Neuron (in vitro differentiated cells): ENCODE measurements around the gene PRR33.

ENCODE experiments used
- H2AFZ ChIP-seq: one replicate; pipeline ENCODE4 v1.6.1; 2013; ENCODE audit warnings: low read depth, mild to moderate bottlenecking, inconsistent platforms, low read length, moderate library complexity
- H3K27me3 ChIP-seq: one replicate; pipeline ENCODE4 v1.6.1; 2013; ENCODE audit warnings: low read length; ENCODE audit not compliant: insufficient read depth
- H3K36me3 ChIP-seq: one replicate; pipeline ENCODE4 v1.6.1; 2013; ENCODE audit warnings: low read length; ENCODE audit not compliant: insufficient read depth
- H3K4me1 ChIP-seq: one replicate; pipeline ENCODE4 v1.6.1; 2013; ENCODE audit warnings: low read length; ENCODE audit not compliant: insufficient read depth
- H3K4me3 ChIP-seq: 2 replicates; pipeline ENCODE4 v1.5.1; 2013; ENCODE audit warnings: mild to moderate bottlenecking, low read length, moderate library complexity
- H3K9me3 ChIP-seq: one replicate; pipeline ENCODE4 v1.6.1; 2013; ENCODE audit warnings: low read length

The PRR33 gene

GRCh38 chr11:1858154-1858553 lies 33.5 kb downstream of the PRR33 start:
- H3K27me3 ChIP-seq: no peaks in the 10 kb centered on the region

DNA sequence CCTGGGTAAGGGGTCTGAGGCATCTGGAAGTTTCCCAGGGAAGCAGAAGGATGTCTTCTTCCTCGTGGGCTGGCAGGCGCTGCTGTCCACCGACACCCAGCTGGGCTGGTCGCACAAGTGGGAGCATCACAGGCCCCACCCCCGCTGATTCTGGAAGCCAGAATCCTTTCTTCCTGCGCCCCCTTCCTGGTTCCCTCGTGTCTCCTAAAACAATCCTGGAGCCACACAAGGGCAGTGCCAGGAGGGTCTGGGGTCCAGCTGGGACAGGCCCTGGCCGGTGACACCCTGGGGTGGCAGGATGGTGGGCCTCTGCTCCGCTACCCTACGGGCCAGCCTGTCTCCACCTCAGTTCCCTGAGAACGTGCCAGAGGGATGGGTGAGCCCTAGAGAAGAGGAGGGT lies 34.6 kb downstream of the PRR33 start:
- H3K36me3 ChIP-seq: no peaks in the 10 kb centered on the region
- no peaks in the 10 kb centered on the region for H3K4me1 ChIP-seq

More at GRCh38 chr11:1858154-1858553, 33.5 kb downstream of the PRR33 start:
- Histone ChIP-seq H2AFZ (no peak overlapping the region), H3K9me3 (no peaks in the 10 kb centered on the region), H3K36me3 (no peaks in the 10 kb centered on the region), H3K4me1 (no peaks in the 10 kb centered on the region), H3K4me3 (no peak overlapping the region)

DNA sequence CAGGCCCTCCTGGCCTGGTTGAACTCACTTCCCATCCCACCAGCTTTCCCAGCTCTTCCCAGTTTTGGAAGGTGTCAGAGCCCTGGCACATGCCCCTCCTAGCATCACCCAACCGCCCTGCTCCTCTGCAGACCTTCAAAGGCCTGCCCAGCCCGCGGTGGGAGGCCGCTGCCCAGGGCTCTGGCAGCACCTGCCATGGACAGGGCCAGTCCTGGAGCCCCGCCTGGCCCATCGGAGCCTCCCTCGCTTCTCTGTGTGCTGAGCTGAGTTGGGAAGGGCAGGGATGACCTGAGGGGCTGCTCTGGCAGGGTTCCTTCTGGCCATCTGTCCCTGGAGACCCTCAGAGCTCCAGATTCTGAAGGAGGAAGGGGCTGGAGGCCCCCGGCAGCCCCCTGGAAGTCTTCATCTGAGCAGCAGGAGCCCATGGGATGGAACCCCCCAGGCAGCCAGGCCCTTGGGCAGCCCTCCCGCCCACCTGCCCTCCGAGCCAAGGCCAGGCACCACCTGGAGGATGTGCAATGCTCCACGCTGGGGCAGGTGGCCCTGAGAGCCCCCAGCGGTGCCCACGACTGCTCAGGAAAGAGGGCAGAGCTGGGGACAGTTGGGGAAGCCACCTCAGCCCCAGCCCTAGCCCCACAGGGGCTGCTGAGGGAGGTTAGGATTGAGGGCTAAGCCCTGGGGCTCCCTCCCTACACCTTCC lies 35.2 kb downstream of the PRR33 start:
- H3K36me3 ChIP-seq: no peaks in the 10 kb centered on the region
- no peak overlapping the region for H2AFZ ChIP-seq
- no peaks in the 10 kb centered on the region for H3K9me3 ChIP-seq
- no peak overlapping the region for H3K4me3 ChIP-seq
- no peaks in the 10 kb centered on the region for H3K27me3 ChIP-seq
- H3K4me1 ChIP-seq: no peaks in the 10 kb centered on the region

More for the DNA sequence above, 34.6 kb downstream of the PRR33 start:
- H3K4me3 ChIP-seq: no peak overlapping the region
- no peaks in the 10 kb centered on the region for H3K27me3 ChIP-seq
- no peak overlapping the region for H2AFZ ChIP-seq
- H3K9me3 ChIP-seq: no peaks in the 10 kb centered on the region

DNA sequence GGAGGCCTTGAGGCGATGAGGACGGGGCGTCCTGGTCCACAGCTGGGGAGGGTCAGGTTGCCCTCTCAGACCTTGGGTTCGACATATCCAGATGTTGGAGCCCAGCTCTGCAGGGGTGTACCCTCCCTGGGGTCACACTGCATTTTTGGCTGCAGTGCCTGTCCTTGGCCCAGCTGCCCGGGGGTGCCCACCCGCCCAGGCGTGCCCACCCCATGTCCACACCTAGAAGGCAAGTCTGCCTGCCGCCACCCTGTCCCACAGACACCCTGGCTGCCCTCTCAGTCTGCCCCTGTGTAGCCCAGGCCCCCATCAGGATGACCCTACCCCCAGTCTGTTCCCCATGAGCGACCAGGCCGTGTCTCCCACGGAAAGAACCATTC lies 35.8 kb downstream of the PRR33 start:
- H3K4me1 ChIP-seq: no peaks in the 10 kb centered on the region
- no peak overlapping the region for H3K4me3 ChIP-seq
- H3K9me3 ChIP-seq: no peaks in the 10 kb centered on the region
- H3K27me3 ChIP-seq: no peaks in the 10 kb centered on the region
- H2AFZ ChIP-seq: no peak overlapping the region
- H3K36me3 ChIP-seq: no peaks in the 10 kb centered on the region

DNA sequence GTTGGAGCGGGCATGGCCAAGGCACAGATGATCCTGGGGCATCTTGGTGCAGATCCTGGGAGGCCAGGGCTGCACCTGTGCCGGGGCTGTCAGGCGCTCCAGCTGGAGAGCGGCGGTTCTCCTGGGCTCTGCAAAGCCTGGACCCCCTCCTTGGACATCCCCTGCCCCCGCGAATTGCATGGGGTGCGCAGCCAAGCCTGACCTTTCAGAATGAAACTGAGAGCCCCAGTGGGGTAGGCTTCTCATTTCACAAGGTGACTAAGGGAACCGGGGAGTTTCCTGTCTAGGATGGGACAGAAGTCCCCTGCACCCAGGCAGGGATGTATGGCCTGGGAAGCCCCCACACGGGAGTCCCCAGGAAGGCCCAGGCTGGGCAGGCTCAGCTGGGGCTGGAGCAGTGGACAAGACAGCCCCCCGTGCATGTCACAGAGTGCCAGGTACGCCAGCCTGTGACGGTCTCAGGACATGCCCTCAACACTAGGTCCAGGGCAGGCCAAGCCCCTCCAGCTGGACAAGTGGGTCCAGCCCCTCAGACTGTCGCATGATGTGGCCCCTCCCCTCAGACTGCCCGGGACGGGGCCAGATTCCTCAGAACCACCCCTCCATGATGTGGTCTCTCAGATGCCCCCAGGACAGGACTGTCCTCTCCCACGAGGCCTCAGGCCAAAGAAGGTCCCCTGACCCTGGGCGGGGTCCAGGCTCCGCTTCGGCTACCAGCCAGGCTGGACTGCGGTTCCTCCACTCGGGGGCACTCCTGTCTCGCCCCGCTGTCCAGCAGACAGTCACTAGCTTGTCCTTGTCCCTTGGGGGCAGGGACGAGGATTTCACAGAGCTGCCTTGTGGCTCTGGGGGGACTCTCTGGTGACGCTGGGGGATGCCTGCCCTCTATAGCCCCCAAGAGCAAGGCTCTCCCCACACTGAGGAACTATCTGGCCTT lies 36.5 kb downstream of the PRR33 start:
- Histone ChIP-seq H2AFZ (no peak overlapping the region), H3K36me3 (no peaks in the 10 kb centered on the region), H3K4me3 (no peak overlapping the region), H3K4me1 (no peaks in the 10 kb centered on the region), H3K9me3 (no peaks in the 10 kb centered on the region), H3K27me3 (no peaks in the 10 kb centered on the region)

- Histone ChIP-seq H3K4me1 (no peaks in the 10 kb centered on the region), H3K4me3 (no peak overlapping the region), H3K27me3 (no peaks in the 10 kb centered on the region)
Observed at GRCh38 chr11:1854132-1854948, 37.4 kb downstream of the PRR33 start.

DNA sequence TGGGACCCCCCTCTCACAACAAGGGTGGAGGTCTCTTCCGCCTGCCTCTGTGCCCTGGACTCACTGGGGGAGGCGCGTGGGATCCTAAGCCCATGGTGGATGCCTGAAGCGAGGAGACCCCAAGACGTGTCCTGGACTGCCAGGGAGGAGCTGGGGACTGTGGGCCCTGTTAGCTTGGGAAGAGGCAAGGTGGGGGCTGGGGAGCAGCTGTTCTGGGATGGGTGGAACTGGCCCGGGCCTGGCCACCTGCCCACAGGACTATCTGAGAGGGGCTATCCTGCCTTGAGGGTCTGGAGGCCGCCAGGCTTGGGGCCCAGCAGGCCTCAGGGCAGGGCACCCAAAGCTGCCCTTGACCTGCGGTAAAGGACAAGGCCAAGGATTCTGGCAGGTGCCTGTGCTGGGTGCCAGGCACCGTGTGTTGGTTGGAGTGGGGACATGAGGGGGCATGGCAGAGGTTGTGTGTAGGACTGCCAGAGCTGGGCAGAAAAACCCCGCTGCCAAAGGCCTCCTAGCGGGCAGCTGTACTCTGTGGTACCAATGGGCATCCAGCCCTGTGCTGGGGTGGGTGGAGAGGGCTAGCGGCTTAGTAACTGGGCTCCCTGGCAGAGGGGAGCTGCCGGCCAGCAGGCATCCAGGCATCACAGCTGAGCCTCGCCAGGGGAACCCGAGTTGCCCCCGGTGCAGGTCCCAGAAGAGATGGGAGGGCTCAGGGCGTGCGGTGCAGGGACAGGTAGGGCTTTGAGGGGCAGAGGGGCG lies 38.1 kb downstream of the PRR33 start:
- no peaks in the 10 kb centered on the region for H3K36me3 ChIP-seq
- H2AFZ ChIP-seq: no peak overlapping the region
- H3K27me3 ChIP-seq: no peaks in the 10 kb centered on the region
- H3K9me3 ChIP-seq: no peaks in the 10 kb centered on the region
- no peaks in the 10 kb centered on the region for H3K4me1 ChIP-seq
- no peak overlapping the region for H3K4me3 ChIP-seq

More at GRCh38 chr11:1854132-1854948, 37.4 kb downstream of the PRR33 start:
- Histone ChIP-seq H3K36me3 (no peaks in the 10 kb centered on the region), H2AFZ (no peak overlapping the region), H3K9me3 (no peaks in the 10 kb centered on the region)

DNA sequence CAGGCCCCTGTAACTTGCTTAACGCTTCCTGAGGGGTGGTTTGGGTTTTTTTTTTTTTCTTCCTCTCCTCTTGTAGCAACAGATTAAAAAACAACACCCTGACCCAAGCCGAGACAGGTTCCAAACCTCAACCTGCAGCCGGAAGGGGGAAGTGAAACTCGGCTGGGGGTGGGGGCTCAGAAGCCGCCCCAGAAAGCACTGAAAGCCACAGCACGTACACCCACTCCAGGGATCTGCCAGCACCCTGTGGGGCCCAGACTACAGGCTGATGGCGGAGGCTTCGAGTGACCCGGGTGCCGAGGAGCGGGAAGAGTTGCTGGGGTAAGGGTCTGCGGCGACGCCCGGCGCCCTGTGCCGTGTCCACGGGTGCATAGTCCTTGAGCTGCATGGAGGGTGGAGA lies 38.8 kb downstream of the PRR33 start, which contains the start of gene LSP1:
Gene LSP1, plus strand, starts transcription at position 208 of the 400 bp plus-strand sequence. Its CDS starts 61 bp downstream, at position 269.
- Histone ChIP-seq H3K36me3 (no peaks in the 10 kb centered on the region), H2AFZ (no peak within 1 kb of the TSS), H3K4me1 (no peaks in the 10 kb centered on the region), H3K9me3 (no peaks in the 10 kb centered on the region), H3K4me3 (no peak within 1 kb of the TSS), H3K27me3 (no peaks in the 10 kb centered on the region)

- Histone ChIP-seq H2AFZ (no peak overlapping the region), H3K36me3 (no peaks in the 10 kb centered on the region), H3K27me3 (no peaks in the 10 kb centered on the region), H3K4me1 (no peaks in the 10 kb centered on the region), H3K9me3 (no peaks in the 10 kb centered on the region), H3K4me3 (no peak overlapping the region)
Observed at GRCh38 chr11:1852271-1852876, 39.3 kb downstream of the PRR33 start.

- H2AFZ ChIP-seq: no peak overlapping the region
- H3K27me3 ChIP-seq: peaks cover 3% of the 10 kb centered on the region
- H3K4me1 ChIP-seq: no peaks in the 10 kb centered on the region
- no peaks in the 10 kb centered on the region for H3K9me3 ChIP-seq
- no peaks in the 10 kb centered on the region for H3K36me3 ChIP-seq
- H3K4me3 ChIP-seq: no peak overlapping the region
Observed at GRCh38 chr11:1851468-1852180, 40.1 kb downstream of the PRR33 start.

DNA sequence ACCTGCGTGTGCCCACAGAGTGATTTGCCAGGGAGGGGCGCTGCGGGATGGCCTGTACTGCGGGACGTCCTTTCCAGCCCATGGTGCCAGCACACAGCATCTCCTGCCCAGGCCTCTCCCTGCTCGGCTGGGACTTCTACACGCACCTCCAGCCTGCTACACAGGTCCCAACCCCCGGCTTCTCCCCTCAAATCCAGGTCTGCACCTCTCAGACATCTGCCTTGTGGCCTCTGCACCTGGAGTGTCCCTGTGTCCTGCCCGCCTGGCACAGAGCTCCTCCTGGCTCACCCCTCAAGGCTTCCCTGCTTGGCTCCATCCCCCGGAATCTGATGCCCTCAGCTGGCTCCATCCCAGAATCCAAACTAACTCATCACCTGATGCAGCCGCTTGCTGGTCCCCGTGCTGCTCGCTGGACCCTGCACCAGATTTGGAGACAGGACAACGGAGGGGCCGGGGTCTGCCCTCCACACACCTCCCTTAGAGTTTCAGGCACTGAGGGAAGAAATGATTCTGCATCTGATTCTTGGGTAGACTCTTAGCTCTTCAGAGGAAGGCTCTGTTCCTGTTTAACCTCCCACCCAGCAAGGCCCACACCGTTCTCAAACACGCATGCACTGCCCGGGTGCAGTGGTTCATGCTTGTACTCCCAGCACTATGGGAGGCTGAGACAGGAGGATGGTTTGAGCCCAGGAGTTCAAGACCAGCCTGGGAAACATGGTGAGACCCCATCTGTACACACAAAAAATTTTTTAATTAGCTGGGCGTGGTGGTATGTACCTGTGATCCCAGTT lies 42.9 kb downstream of the PRR33 start:
- Histone ChIP-seq H3K4me3 (no peak overlapping the region), H3K36me3 (no peaks in the 10 kb centered on the region), H3K4me1 (no peaks in the 10 kb centered on the region), H2AFZ (no peak overlapping the region), H3K9me3 (no peaks in the 10 kb centered on the region), H3K27me3 (peaks cover 25% of the 10 kb centered on the region)
